Smooth muscle cell (in vitro differentiated cells): ENCODE results near the gene NDUFB2. TPM values are rescaled to one million over a fixed set of nuclear protein-coding genes. Genes with fewer than 3 reads are reported as not detected.

Experiments
- DNase-seq: peaks from one replicate; lab custom pipeline; 2025; ENCODE audit not compliant: unreplicated experiment; lab: John Stamatoyannopoulos, UW
- H2AFZ ChIP-seq: fragments of 200-600 bp; sonication (generic); 2 replicates; pipeline ENCODE4 v1.6.0; 2016; ENCODE audit warnings: antibody characterized with exemption, low read depth, mild to moderate bottlenecking
- H3F3A ChIP-seq: fragments of 200-600 bp; sonication (generic); 2 replicates; pipeline ENCODE4 v1.6.0; 2017; ENCODE audit warnings: antibody characterized with exemption, low read depth
- H3K27ac ChIP-seq: fragments of 200-600 bp; sonication (generic); 2 replicates; pipeline ENCODE4 v1.5.1; 2016; ENCODE audit warnings: low read depth, mild to moderate bottlenecking
- H3K27me3 ChIP-seq: fragments of 200-600 bp; sonication (generic); 2 replicates; pipeline ENCODE4 v1.6.1; 2016; ENCODE audit warnings: low read depth, mild to moderate bottlenecking
- H3K36me3 ChIP-seq: fragments of 200-600 bp; sonication (generic); 2 replicates; pipeline ENCODE4 v1.5.1; 2016; ENCODE audit warnings: low read depth
- H3K4me1 ChIP-seq: fragments of 200-600 bp; sonication (generic); 2 replicates; pipeline ENCODE4 v1.5.1; 2016; ENCODE audit warnings: low read depth
- H3K4me2 ChIP-seq: fragments of 200-600 bp; sonication (generic); 2 replicates; pipeline ENCODE4 v1.6.0; 2016; ENCODE audit warnings: mild to moderate bottlenecking
- H3K4me3 ChIP-seq: fragments of 200-600 bp; sonication (generic); 2 replicates; pipeline ENCODE4 v1.5.1; 2016; ENCODE audit warnings: mild to moderate bottlenecking
- H3K79me2 ChIP-seq: fragments of 200-600 bp; sonication (generic); 2 replicates; pipeline ENCODE4 v1.6.0; 2016; ENCODE audit warnings: low read depth, mild to moderate bottlenecking
- H3K9ac ChIP-seq: fragments of 200-600 bp; sonication (generic); 2 replicates; pipeline ENCODE4 v1.6.0; 2016; ENCODE audit warnings: low read depth
- H3K9me3 ChIP-seq: fragments of 200-600 bp; sonication (generic); replicated peaks from 2 replicates; pipeline ENCODE4 v1.5.1; 2016; ENCODE audit warnings: low read depth
- H4K20me1 ChIP-seq: fragments of 200-600 bp; sonication (generic); 2 replicates; pipeline ENCODE4 v1.6.0; 2016; ENCODE audit warnings: low read depth
- CTCF ChIP-seq: fragments of 200-600 bp; sonication (generic); IDR thresholded peaks from 2 replicates; pipeline ENCODE4 v1.5.1; 2017; ENCODE audit warnings: borderline replicate concordance, mild to moderate bottlenecking, antibody characterized with exemption; ENCODE audit not compliant: insufficient read depth, poor library complexity, severe bottlenecking
- WGBS: methylation state at CpG from one replicate; pipeline ENCODE4 v1.1.7; 2016; ENCODE audit warnings: low lambda C conversion rate; 5-methylcytosine and 5-hydroxymethylcytosine counted together
- polyA plus RNA-seq: library from polyadenylated mRNA; unstranded; fragments of >200 nt; fragmentation: Nextera tagmentation; extraction: Ambion mirVana; gene quantifications from 2 replicates; pipeline ENCODE4 v1.2.1, GENCODE V29; 2016
- total RNA-seq: library from RNA; depleted of rRNA; stranded (reverse); fragments of >200 nt; gene quantifications from 2 replicates; pipeline ENCODE4 v1.2.3, GENCODE V29; 2014

The NDUFB2 gene
- total RNA-seq, result 380 TPM in 2 replicates
- polyA plus RNA-seq, result 376 and 384 TPM in 2 replicates

- peak; percentile 91 for DNase-seq
- no peaks in the 10 kb centered on the region for H3F3A ChIP-seq
- H3K27me3 ChIP-seq, result no peaks in the 10 kb centered on the region
- H3K9ac ChIP-seq, result peak within 1 kb of the TSS; percentile 87
- H4K20me1 ChIP-seq, result peaks cover 15% of the 10 kb centered on the region
- H3K9me3 ChIP-seq, result no peaks in the 10 kb centered on the region
- H3K4me3 ChIP-seq, result peak within 1 kb of the TSS; percentile 89
- H2AFZ ChIP-seq, result peak within 1 kb of the TSS; percentile 93
- H3K4me2 ChIP-seq, result peak within 1 kb of the TSS; percentile 90
- H3K79me2 ChIP-seq, result peaks cover 47% of the 10 kb centered on the region
- TF ChIP-seq CTCF, result no peak
- peaks cover 5% of the 10 kb centered on the region for H3K4me1 ChIP-seq
- WGBS, result under 1% methylated on average over 68 of the region's 82 CpGs
- no peaks in the 10 kb centered on the region for H3K36me3 ChIP-seq
- H3K27ac ChIP-seq, result peak within 1 kb of the TSS; percentile 91
These were observed at the start of gene NDUFB2 for GRCh38 chr7:140696680-140697446. Gene NDUFB2 (plus strand): TSS chr7:140696708. CDS start chr7:140696745, 37 bp downstream.

GRCh38 chr7:140646931-140647647 is 49.4 kb upstream of the NDUFB2 start:
- Histone ChIP-seq H4K20me1 (no peaks in the 10 kb centered on the region), H3F3A (peaks cover 2% of the 10 kb centered on the region), H3K4me1 (peaks cover 6% of the 10 kb centered on the region), H3K9me3 (no peaks in the 10 kb centered on the region), H3K4me2 (no peak overlapping the region), H3K27me3 (no peaks in the 10 kb centered on the region), H3K9ac (no peak overlapping the region), H3K27ac (no peak overlapping the region), H3K79me2 (no peaks in the 10 kb centered on the region), H2AFZ (no peak overlapping the region), H3K4me3 (no peak overlapping the region), H3K36me3 (no peaks in the 10 kb centered on the region)
- DNase-seq, result no peak
- 33% methylated on average over 8 of the region's 8 CpGs for WGBS
- TF ChIP-seq CTCF, result peak; percentile 39

- no peak overlapping the region for H3K4me2 ChIP-seq
- H3K9ac ChIP-seq, result no peak overlapping the region
- peaks cover 2% of the 10 kb centered on the region for H3F3A ChIP-seq
- H3K79me2 ChIP-seq, result no peaks in the 10 kb centered on the region
- WGBS, result 74% methylated on average over 6 of the region's 6 CpGs
- H3K4me3 ChIP-seq, result no peak overlapping the region
- H3K9me3 ChIP-seq, result no peaks in the 10 kb centered on the region
- no peaks in the 10 kb centered on the region for H4K20me1 ChIP-seq
- H3K36me3 ChIP-seq, result no peaks in the 10 kb centered on the region
- no peak for TF ChIP-seq CTCF
- H3K27me3 ChIP-seq, result no peaks in the 10 kb centered on the region
- DNase-seq, result no peak
- H2AFZ ChIP-seq, result no peak overlapping the region
- H3K4me1 ChIP-seq, result peaks cover 4% of the 10 kb centered on the region
- H3K27ac ChIP-seq, result no peak overlapping the region
These were observed 46.8 kb upstream of the NDUFB2 start for GRCh38 chr7:140649556-140650205.
